GM15510 (cell line): ENCODE measurements around the gene ATAD3A.

Experiments used
- POLR2A ChIP-seq: IDR thresholded peaks from 3 replicates; pipeline ENCODE4 v1.6.1; 2011; ENCODE audit warnings: borderline replicate concordance; ENCODE audit not compliant: insufficient read length; ENCODE audit errors: extremely low read depth

The ATAD3A gene

GRCh38 chr1:1536019-1536937 is 24.3 kb downstream of the ATAD3A start:
- TF ChIP-seq POLR2A: no peak

GRCh38 chr1:1536938-1537546 is 25.1 kb downstream of the ATAD3A start:
- TF ChIP-seq POLR2A: no peak

GRCh38 chr1:1537626-1538250 is 25.8 kb downstream of the ATAD3A start:
- no peak for TF ChIP-seq POLR2A

GRCh38 chr1:1538334-1538733 is 26.4 kb downstream of the ATAD3A start:
- TF ChIP-seq POLR2A: no peak

- TF ChIP-seq POLR2A: no peak
These were observed 27.0 kb downstream of the ATAD3A start for GRCh38 chr1:1538989-1539309.

GRCh38 chr1:1539310-1540089 is 27.5 kb downstream of the ATAD3A start:
- TF ChIP-seq POLR2A: no peak

- no peak for TF ChIP-seq POLR2A
These were observed 28.3 kb downstream of the ATAD3A start, which contains the start of gene TMEM240 for GRCh38 chr1:1540090-1540817. TSS of gene TMEM240 (minus strand) at chr1:1540624. CDS start at chr1:1540346, 278 bp downstream.

- no peak for TF ChIP-seq POLR2A
These were observed 29.1 kb downstream of the ATAD3A start for GRCh38 chr1:1540818-1541628.

- TF ChIP-seq POLR2A: no peak
These were observed 30.2 kb downstream of the ATAD3A start for GRCh38 chr1:1541956-1542765.

GRCh38 chr1:1542766-1543705 is 31.1 kb downstream of the ATAD3A start:
- TF ChIP-seq POLR2A: no peak

- no peak for TF ChIP-seq POLR2A
These were observed 31.7 kb downstream of the ATAD3A start for GRCh38 chr1:1543706-1544099.

- TF ChIP-seq POLR2A: no peak
These were observed 32.6 kb downstream of the ATAD3A start for GRCh38 chr1:1544544-1544943.
